Measurements from ENCODE around the gene CCNB1IP1. TPM values are rescaled to one million over a fixed set of nuclear protein-coding genes. Genes with fewer than 3 reads are reported as not detected.

Gene CCNB1IP1
- total RNA-seq, 1 donor from 2014 or later, result 41.2 TPM

GRCh38 chr14:20356422-20356821 lies 23.3 kb upstream of the CCNB1IP1 start:
- H3K9me3 Mint-ChIP-seq (ENCODE audit: low read depth), result no peaks in the 10 kb centered on the region
- DNase-seq (ENCODE audit: low spot score), result no peak
- H3K4me1 Mint-ChIP-seq (ENCODE audit: low read depth), result peaks cover 3% of the 10 kb centered on the region
- peaks cover 26% of the 10 kb centered on the region for H3K36me3 Mint-ChIP-seq (ENCODE audit: low read depth)
- no peak for TF ChIP-seq CTCF (IDR thresholded peaks at IDR 0.05)
- no peaks in the 10 kb centered on the region for H3K27me3 Mint-ChIP-seq (ENCODE audit: low read depth)
- H3K4me3 Mint-ChIP-seq (ENCODE audit: unreplicated experiment), result no peak overlapping the region
- H3K27ac Mint-ChIP-seq (ENCODE audit: unreplicated experiment), result no peak overlapping the region

DNA sequence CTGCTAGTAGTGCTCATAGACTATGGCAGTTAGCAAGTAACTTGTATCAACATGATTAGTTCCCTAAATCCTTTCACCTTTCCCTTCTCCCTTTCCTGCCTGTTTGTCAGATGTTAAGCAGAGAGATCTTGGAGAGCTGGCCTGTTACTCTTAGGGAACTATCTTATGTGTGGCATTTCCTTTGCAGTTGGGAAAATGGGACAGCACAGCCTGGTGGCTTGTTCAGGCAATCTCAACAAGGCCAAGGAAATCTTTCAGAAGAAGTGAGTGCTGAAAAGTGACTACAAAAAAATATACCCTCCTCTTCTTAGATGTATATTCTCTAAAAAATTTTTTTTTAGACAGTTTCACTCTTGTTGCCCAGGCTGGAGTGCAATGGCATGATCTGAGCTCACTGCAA lies 17.8 kb upstream of the CCNB1IP1 start:
- H3K9me3 Mint-ChIP-seq (ENCODE audit: low read depth), result no peaks in the 10 kb centered on the region
- no peak overlapping the region for H3K4me3 Mint-ChIP-seq (ENCODE audit: unreplicated experiment)
- no peak overlapping the region for H3K27ac Mint-ChIP-seq (ENCODE audit: unreplicated experiment)
- TF ChIP-seq CTCF (IDR thresholded peaks at IDR 0.05), result peak; percentile 67
- H3K4me1 Mint-ChIP-seq (ENCODE audit: low read depth), result no peaks in the 10 kb centered on the region
- peaks cover 31% of the 10 kb centered on the region for H3K36me3 Mint-ChIP-seq (ENCODE audit: low read depth)
- DNase-seq (ENCODE audit: low spot score), result no peak
- H3K27me3 Mint-ChIP-seq (ENCODE audit: low read depth), result no peaks in the 10 kb centered on the region

- TF ChIP-seq CTCF (IDR thresholded peaks at IDR 0.05), result no peak
- H3K27me3 Mint-ChIP-seq (ENCODE audit: low read depth), result no peaks in the 10 kb centered on the region
- no peak overlapping the region for H3K4me3 Mint-ChIP-seq (ENCODE audit: unreplicated experiment)
- no peak for DNase-seq (ENCODE audit: low spot score)
- no peaks in the 10 kb centered on the region for H3K9me3 Mint-ChIP-seq (ENCODE audit: low read depth)
- H3K4me1 Mint-ChIP-seq (ENCODE audit: low read depth), result no peaks in the 10 kb centered on the region
- H3K36me3 Mint-ChIP-seq (ENCODE audit: low read depth), result peaks cover 31% of the 10 kb centered on the region
- H3K27ac Mint-ChIP-seq (ENCODE audit: unreplicated experiment), result no peak overlapping the region
Measured at GRCh38 chr14:20350282-20350681, 17.2 kb upstream of the CCNB1IP1 start.

DNA sequence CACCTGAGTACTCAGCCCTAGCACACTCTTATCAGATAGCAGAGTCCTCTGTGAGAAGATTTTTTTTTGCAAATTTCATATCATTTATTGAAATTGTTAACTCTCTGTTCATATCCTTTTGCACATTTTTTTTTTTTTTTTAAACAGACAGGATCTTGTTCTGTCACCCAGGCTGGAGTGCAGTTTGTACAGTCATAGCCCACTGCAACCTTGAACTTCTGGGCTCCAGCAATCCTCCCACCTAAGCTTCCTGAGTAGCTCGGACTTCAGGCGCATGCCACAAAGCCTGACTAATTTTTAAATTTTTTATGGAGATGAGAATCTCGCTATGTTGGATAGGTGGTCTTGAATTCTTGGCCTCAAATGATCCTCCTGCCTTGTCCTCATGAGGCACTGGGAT lies 14.7 kb upstream of the CCNB1IP1 start:
- Mint-ChIP-seq H3K4me1 (ENCODE audit: low read depth) (peaks cover 11% of the 10 kb centered on the region), H3K36me3 (ENCODE audit: low read depth) (peaks cover 18% of the 10 kb centered on the region), H3K27ac (ENCODE audit: unreplicated experiment) (no peak overlapping the region), H3K9me3 (ENCODE audit: low read depth) (no peaks in the 10 kb centered on the region), H3K27me3 (ENCODE audit: low read depth) (no peaks in the 10 kb centered on the region), H3K4me3 (ENCODE audit: unreplicated experiment) (no peak overlapping the region)
- no peak for DNase-seq (ENCODE audit: low spot score)
- no peak for TF ChIP-seq CTCF (IDR thresholded peaks at IDR 0.05)

DNA sequence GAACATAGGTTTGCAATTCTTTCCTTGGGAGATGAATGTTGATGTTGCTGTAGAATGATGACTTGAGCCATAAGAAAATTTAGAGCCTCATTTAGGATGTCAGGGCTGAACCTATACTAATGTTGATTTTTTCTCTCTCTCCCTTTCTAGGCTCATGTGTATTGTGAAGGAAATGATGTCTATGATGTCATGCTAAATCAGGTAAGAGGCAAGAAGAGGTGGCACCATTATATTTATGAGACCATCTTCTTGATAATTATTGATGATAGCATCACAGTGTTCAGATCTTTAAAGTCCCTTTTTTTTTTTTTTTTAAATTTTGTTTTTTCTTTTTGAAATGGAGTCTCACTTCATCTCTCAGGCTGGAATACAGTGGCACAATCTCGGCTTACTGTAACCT lies 13.6 kb upstream of the CCNB1IP1 start:
- H3K4me1 Mint-ChIP-seq (ENCODE audit: low read depth), result peaks cover 11% of the 10 kb centered on the region
- peaks cover 16% of the 10 kb centered on the region for H3K36me3 Mint-ChIP-seq (ENCODE audit: low read depth)
- no peaks in the 10 kb centered on the region for H3K9me3 Mint-ChIP-seq (ENCODE audit: low read depth)
- no peak for DNase-seq (ENCODE audit: low spot score)
- no peaks in the 10 kb centered on the region for H3K27me3 Mint-ChIP-seq (ENCODE audit: low read depth)
- no peak for TF ChIP-seq CTCF (IDR thresholded peaks at IDR 0.05)
- H3K4me3 Mint-ChIP-seq (ENCODE audit: unreplicated experiment), result no peak overlapping the region
- H3K27ac Mint-ChIP-seq (ENCODE audit: unreplicated experiment), result no peak overlapping the region

Data from chondrocyte (in vitro differentiated cells).